Gastrocnemius medialis (tissue), 4 donors: ENCODE measurements around the gene GNB4.

Source experiments
- POLR2A ChIP-seq, 2 donors: fragments of 450-650 bp; IDR thresholded peaks; one replicate each; pipeline ENCODE4 v1.6.1; 2017; ENCODE audit warnings: antibody characterized with exemption in 2 of 2, mild to moderate bottlenecking in 2 of 2, moderate library complexity in 2 of 2
- TF ChIP-seq, protein P1 (sequence below), 5 experiments: fragments of 450-650 bp in 3 of 5; fragments of 200-600 bp in 2 of 5; sonication (generic) in 2 of 5; IDR thresholded peaks in 4 of 5; conservative IDR thresholded peaks in 1 of 5; 1 replicate in 4 of 5; 2 replicates in 1 of 5; pipeline ENCODE4 v1.5.1; 2016 to 2019; ENCODE audit warnings: antibody characterized with exemption in 5 of 5, mild to moderate bottlenecking in 3 of 5, moderate library complexity in 3 of 5

DNA sequence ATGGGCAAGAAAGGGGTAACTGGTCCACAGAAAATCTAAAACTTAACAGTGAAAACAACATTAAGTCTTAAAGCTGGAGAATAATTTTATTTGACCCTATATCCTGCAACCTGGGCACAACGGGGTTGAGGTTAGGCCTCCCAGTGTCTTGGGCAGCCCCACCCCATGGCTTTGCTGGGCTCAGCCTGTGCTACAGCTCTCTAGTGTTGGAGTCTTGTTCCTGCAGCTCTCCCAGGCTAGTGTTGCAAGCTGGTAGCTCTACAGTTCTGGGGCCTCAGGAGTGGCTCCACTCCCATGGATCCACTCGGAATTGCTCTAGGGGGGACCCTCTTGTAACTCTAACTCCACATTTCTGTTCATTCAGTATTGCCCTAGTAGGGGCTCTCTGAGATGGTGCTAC is 24.9 kb upstream of the GNB4 start:
- TF ChIP-seq, protein P1, sequence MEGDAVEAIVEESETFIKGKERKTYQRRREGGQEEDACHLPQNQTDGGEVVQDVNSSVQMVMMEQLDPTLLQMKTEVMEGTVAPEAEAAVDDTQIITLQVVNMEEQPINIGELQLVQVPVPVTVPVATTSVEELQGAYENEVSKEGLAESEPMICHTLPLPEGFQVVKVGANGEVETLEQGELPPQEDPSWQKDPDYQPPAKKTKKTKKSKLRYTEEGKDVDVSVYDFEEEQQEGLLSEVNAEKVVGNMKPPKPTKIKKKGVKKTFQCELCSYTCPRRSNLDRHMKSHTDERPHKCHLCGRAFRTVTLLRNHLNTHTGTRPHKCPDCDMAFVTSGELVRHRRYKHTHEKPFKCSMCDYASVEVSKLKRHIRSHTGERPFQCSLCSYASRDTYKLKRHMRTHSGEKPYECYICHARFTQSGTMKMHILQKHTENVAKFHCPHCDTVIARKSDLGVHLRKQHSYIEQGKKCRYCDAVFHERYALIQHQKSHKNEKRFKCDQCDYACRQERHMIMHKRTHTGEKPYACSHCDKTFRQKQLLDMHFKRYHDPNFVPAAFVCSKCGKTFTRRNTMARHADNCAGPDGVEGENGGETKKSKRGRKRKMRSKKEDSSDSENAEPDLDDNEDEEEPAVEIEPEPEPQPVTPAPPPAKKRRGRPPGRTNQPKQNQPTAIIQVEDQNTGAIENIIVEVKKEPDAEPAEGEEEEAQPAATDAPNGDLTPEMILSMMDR (IDR thresholded peaks at IDR 0.05 in 4 of 5, conservative IDR thresholded peaks at IDR 0.05 in 1 of 5), result no peak
- no peak for TF ChIP-seq POLR2A (IDR thresholded peaks at IDR 0.05)
